22Rv1 (cell line): ENCODE data around the gene TMEM143.

Experiments
- H3K27ac ChIP-seq: fragments of 450-650 bp; 2 replicates; pipeline ENCODE4 v1.5.1; 2017
- ZFX ChIP-seq: fragments of 450-650 bp; IDR thresholded peaks from 2 replicates; pipeline ENCODE4 v1.6.1; 2017; ENCODE audit warnings: antibody characterized with exemption, borderline replicate concordance
- TF ChIP-seq, protein P1 (sequence below): fragments of 450-650 bp; IDR thresholded peaks from 2 replicates; pipeline ENCODE4 v1.5.1; 2017; ENCODE audit warnings: mild to moderate bottlenecking

Gene TMEM143

DNA sequence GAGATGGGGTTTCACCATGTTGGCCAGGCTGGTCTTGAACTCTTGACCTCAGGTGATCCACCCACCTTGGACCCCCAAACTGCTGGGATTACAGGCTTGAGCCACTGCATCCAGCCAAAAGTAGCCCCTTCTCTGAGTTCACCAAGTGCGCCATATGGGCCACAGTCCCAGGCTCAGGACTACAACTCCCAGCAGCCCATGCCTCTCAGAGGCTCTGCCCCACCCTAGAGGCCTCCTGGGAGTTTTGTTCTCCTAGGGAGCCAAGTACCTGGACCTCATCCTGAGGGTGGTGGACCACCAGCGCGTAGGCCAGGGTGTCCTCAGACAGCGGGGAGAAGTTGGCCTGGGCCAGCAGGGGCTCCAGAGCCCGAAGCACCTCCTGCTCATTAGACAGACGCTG is 18.8 kb downstream of the TMEM143 start:
- no peak overlapping the region for H3K27ac ChIP-seq

DNA sequence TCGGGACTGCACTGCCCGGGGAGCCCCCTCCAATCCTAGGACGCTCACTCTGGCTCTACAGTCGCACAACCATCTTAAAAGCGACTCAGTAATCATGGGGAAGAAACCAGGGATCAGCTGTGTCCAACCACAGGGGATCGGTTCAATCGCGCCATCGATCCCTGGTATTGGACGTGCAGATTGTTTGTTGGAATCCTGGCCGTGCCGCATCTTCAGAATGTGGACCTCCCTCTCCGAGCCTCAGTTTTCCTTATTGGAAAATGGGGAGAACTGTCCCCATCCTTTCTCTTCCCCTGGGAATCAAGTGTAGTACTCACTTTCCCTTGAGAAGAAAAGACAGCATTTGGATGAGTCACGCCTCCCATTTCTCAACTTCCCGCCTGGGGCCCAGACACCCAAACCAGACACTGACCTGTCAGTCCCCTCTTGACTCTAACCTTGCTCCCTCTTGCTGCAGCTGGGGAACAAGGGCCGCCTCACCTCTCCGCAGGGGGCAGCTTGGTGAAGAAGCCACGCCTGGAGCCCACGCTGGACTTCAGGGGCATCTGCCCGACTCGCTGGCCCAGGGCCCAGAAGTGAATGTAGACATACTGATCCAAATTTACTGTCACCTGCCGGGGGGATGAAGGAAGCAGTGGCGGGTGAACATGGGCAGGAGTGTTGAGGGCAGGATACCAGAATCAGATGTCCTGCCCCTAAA is 20.7 kb downstream of the TMEM143 start:
- no peak for TF ChIP-seq ZFX
- TF ChIP-seq, protein P1, sequence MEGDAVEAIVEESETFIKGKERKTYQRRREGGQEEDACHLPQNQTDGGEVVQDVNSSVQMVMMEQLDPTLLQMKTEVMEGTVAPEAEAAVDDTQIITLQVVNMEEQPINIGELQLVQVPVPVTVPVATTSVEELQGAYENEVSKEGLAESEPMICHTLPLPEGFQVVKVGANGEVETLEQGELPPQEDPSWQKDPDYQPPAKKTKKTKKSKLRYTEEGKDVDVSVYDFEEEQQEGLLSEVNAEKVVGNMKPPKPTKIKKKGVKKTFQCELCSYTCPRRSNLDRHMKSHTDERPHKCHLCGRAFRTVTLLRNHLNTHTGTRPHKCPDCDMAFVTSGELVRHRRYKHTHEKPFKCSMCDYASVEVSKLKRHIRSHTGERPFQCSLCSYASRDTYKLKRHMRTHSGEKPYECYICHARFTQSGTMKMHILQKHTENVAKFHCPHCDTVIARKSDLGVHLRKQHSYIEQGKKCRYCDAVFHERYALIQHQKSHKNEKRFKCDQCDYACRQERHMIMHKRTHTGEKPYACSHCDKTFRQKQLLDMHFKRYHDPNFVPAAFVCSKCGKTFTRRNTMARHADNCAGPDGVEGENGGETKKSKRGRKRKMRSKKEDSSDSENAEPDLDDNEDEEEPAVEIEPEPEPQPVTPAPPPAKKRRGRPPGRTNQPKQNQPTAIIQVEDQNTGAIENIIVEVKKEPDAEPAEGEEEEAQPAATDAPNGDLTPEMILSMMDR, result no peak
- no peak overlapping the region for H3K27ac ChIP-seq

More for the DNA sequence above, 18.8 kb downstream of the TMEM143 start:
- TF ChIP-seq, protein P1, result no peak

DNA sequence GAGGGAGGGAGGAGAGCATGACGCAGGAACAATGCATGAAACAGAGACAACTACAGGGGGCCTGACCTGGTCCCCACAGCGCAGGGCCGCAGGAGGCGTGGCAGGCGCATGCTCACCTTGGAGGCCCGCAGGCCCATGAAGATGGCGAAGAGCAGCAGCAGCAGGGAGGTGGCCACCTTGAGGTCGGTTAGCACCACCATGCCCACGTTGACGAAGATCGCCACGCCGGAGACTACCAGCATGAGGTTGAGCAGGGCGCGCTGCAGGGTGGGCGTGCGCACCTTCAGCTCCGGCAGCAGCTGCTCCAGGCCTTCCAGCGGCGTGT is 21.4 kb downstream of the TMEM143 start:
- TF ChIP-seq ZFX, result no peak
- TF ChIP-seq, protein P1, result no peak
- H3K27ac ChIP-seq, result no peak overlapping the region

DNA sequence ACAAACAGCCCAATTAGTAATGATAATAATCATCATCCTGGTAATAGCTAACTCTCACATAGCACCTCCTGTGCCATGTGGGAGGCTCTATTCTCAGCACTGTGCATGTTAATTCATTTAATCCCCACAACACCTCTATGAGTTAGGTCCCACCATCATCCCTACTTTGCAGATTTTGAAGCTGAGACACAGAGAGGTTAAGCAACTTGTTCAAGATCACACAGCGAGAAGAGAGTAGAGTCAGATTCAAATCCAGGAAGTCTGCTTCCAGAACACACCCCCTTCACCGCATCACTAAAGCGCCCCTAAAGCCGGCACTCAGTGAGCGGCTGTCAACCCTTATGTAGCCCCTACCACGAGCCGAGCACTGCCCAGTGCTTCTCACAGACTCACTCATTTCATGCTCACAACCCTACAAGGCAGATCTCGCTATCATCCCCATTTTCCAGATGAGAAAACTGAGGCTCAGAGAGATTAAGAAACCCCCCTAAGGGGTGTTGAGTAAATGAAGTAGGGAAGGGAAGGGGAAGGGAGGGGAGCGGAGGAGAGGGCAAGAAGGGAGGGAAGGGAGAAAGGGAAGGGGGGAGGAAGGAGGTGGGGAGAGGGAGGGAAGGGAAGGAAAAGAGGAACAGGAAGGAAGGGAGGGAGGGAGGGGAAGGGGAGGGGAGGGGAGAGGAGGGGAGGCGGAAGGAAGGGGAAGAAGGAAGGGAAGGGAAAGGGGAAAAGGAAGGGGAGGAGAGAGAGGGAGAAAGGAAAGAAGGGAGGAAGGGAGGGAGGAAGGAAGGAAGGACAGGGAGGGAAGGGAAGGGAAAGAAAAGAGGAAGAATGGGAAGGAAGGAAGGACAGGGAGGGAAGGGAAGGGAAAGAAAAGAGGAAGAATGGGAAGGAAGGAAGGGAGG is 22.0 kb downstream of the TMEM143 start:
- H3K27ac ChIP-seq, result no peak overlapping the region

DNA sequence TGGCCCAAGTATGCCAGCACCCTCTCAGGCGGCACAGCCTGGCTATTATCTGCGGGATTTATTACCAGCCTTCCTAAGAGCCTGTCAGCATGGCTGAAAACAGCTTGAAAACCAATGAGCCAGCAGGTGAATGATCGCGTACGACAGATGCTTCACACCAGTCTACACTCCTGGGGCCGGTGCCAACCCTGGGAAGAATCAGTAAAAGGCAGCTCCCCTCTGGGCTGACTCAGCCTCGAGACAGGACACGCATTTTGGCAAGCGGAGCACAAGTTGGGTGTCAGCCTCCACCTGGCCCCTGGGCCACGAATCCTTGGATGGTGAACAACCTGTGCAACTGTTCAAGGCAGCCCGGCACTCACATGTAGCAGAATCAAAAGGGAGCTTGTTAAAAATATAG is 22.7 kb downstream of the TMEM143 start:
- H3K27ac ChIP-seq, result no peak overlapping the region

More for the DNA sequence above, 22.0 kb downstream of the TMEM143 start:
- TF ChIP-seq ZFX, result no peak
- TF ChIP-seq, protein P1, result no peak

DNA sequence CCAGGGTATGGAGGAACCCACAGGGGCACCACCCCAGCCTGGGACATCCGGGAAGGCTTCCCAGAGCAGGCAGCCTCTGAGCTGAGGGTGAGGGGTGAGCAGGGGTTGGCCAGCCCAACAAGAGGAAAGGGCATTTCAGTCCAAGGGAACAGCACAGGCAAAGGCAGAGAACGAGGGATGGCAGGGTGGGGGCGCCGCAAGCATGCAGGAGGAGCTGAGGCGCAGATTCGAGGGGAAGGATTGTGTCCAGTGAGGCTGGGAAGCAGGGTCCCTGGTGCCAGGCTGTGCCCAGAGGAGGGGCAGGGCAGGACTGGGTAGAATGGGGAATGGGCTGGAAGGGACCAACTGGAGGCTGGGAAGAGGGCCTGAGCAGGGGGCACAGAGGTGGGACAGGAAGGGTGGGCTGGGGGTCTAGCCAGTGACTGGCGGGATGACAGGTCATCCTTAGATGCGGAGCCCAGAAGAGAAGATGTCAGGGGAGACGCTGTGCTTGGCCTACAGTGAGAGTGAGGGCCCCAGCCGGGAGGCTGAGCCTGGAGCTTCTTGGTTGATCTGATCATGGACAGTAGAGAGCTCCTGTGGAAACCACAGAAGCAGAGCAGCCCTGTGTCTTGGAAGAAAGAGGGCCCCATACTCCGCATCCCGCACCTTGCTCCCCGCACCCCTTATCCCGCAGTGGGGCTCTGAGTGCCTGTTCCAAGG is 24.8 kb downstream of the TMEM143 start:
- H3K27ac ChIP-seq, result no peak overlapping the region
- TF ChIP-seq, protein P1, result no peak
- no peak for TF ChIP-seq ZFX

More for the DNA sequence above, 22.7 kb downstream of the TMEM143 start:
- TF ChIP-seq ZFX, result no peak
- TF ChIP-seq, protein P1, result no peak
